ENCODE measurements around the gene RAB3IL1. TPM values are rescaled to one million over a fixed set of nuclear protein-coding genes. Genes with fewer than 3 reads are reported as not detected.
"Not testable (repeated sequence)": the region's sequence is repeated elsewhere in the genome, so short reads cannot be mapped to it uniquely, and the experiment has no call there.

RAB3IL1 gene
- total and polyA plus RNA-seq, 8 donors: 0.58 to 13.3 (median 10.1) TPM; not detected in 1

- intact Hi-C loops (cut with DNase I; ENCODE audit: low total_unique reads): no loop called here
- Histone ChIP-seq H3K4me1 (peaks cover 5 to 21% (median 20%) of the 10 kb centered on the region in 4 donors), H3K27ac (no peak overlapping the region), H3K27me3 (no peaks in the 10 kb centered on the region), H3K4me3 (no peak overlapping the region), H3K9me3 (no peaks in the 10 kb centered on the region), H3K36me3 (no peaks in the 10 kb centered on the region)
- no peak for TF ChIP-seq POLR2A (IDR thresholded peaks at IDR 0.05)
- no peak for DNase-seq
- WGBS, 5 donors: 90 to 95% (median 93%) methylated on average over 5 to 7 of the region's 7 CpGs
Measured at GRCh38 chr11:61885166-61885778, 32.1 kb downstream of the RAB3IL1 start.

- Histone ChIP-seq H3K4me3 (no peak overlapping the region), H3K27me3 (no peaks in the 10 kb centered on the region), H3K27ac (no peak overlapping the region), H3K9me3 (no peaks in the 10 kb centered on the region), H3K36me3 (peaks cover 0 to 12% (median 7%) of the 10 kb centered on the region in 4 donors), H3K4me1 (peaks cover 0 to 16% (median 11%) of the 10 kb centered on the region in 4 donors)
- WGBS, 5 donors: 85 to 89% (median 86%) methylated on average over 4 to 5 of the region's 5 CpGs
- no peak for TF ChIP-seq EP300 (IDR thresholded peaks at IDR 0.05)
- TF ChIP-seq POLR2A (IDR thresholded peaks at IDR 0.05): no peak
- no peak for TF ChIP-seq POLR2AphosphoS5 (IDR thresholded peaks at IDR 0.05)
- no peak for TF ChIP-seq CTCF (IDR thresholded peaks at IDR 0.05)
- no peak for DNase-seq
- intact Hi-C loops (cut with DNase I; ENCODE audit: low total_unique reads): no loop called here
Measured at GRCh38 chr11:61883947-61884346, 33.4 kb downstream of the RAB3IL1 start.

GRCh38 chr11:61883327-61883726 lies 34.0 kb downstream of the RAB3IL1 start:
- H3K9me3 ChIP-seq: no peaks in the 10 kb centered on the region
- peaks cover 0 to 18% (median 13%) of the 10 kb centered on the region in 4 donors for H3K36me3 ChIP-seq
- H3K27me3 ChIP-seq: no peaks in the 10 kb centered on the region
- 78 to 95% (median 90%) methylated on average over 9 to 10 of the region's 10 CpGs for WGBS, 5 donors
- no peak for DNase-seq
- H3K4me1 ChIP-seq: peaks cover 0 to 12% (median 6%) of the 10 kb centered on the region in 4 donors
- H3K27ac ChIP-seq: no peak overlapping the region
- TF ChIP-seq CTCF (IDR thresholded peaks at IDR 0.05) (no peak), POLR2AphosphoS5 (IDR thresholded peaks at IDR 0.05) (no peak), EP300 (IDR thresholded peaks at IDR 0.05) (no peak), POLR2A (IDR thresholded peaks at IDR 0.05) (no peak)
- no peak overlapping the region for H3K4me3 ChIP-seq
- intact Hi-C loops (cut with DNase I; ENCODE audit: low total_unique reads): no loop called here

DNA sequence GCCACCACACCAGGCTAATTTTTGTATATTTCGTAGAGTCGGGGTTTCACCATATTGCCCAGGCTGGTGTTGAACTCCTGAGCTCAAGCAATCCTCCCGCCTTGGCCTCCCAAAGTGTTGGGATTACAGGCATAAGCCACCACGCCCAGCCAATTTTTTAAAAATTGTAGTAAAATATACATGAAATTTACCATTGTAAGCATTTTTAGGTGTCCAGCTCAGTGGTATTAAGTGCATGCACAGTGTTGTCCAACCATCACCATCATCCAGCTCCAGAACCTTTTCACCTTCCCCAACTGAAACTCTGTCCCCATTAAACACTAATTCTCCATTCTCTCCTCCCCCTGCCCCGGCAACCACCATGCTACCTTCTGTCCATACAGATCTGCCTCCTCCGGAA lies 34.5 kb downstream of the RAB3IL1 start:
- 78 to 96% (median 88%) methylated on average over 6 of the region's 6 CpGs for WGBS, 5 donors

DNA sequence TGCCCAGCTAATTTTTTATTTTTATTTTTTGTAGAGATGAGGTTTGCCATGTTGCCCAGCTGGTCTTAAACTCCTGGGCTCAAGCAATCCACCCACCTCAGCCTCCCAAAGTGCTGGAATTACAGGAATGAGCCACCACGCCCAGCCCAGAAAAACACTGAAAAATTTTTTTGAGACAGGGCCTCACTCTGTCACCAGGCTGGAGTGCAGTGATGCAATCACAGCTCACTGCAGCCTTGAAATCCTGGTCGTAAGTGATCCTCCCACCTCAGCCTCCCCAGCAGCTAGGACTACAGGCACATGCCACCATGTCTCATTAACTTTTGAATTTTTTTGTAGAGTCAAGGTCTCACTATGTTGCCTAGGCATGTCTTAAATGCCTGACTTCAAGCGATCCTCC lies 35.1 kb downstream of the RAB3IL1 start:
- intact Hi-C loops (cut with DNase I; ENCODE audit: low total_unique reads); DNase-seq; H3K27ac ChIP-seq; H3K4me3 ChIP-seq; H3K27me3 ChIP-seq; H3K4me1 ChIP-seq; H3K9me3 ChIP-seq: not testable (repeated sequence)
- 89 to 98% (median 94%) methylated on average over 3 of the region's 3 CpGs for WGBS, 5 donors
- H3K36me3 ChIP-seq: peaks cover 0 to 28% (median 18%) of the 10 kb centered on the region in 4 donors

More for the DNA sequence above, 34.5 kb downstream of the RAB3IL1 start:
- intact Hi-C loops (cut with DNase I; ENCODE audit: low total_unique reads): no loop called here
- TF ChIP-seq POLR2AphosphoS5 (IDR thresholded peaks at IDR 0.05) (no peak), POLR2A (IDR thresholded peaks at IDR 0.05) (no peak), EP300 (IDR thresholded peaks at IDR 0.05) (no peak), CTCF (IDR thresholded peaks at IDR 0.05) (no peak)
- peaks cover 0 to 22% (median 16%) of the 10 kb centered on the region in 4 donors for H3K36me3 ChIP-seq
- H3K27me3 ChIP-seq: no peaks in the 10 kb centered on the region
- no peak for DNase-seq
- peaks cover 0 to 8% (median 1%) of the 10 kb centered on the region in 4 donors for H3K4me1 ChIP-seq
- no peaks in the 10 kb centered on the region for H3K9me3 ChIP-seq
- H3K27ac ChIP-seq: no peak overlapping the region
- no peak overlapping the region for H3K4me3 ChIP-seq

Measured in stomach (tissue), 9 donors.